Sigmoid colon (tissue), 7 donors: ENCODE results near the gene CAMTA1. TPM values are rescaled to one million over a fixed set of nuclear protein-coding genes. Genes with fewer than 3 reads are reported as not detected.

Source experiments
- DNase-seq: peaks from one replicate; pipeline ENCODE4 v3.0.0-alpha.2; 2019
- H3K27ac ChIP-seq, 4 donors: fragments of 200-600 bp; sonication (generic); one replicate each; pipeline ENCODE4 v1.5.1; 2016 to 2019; ENCODE audit warnings: mild to moderate bottlenecking in 1 of 4
- H3K27me3 ChIP-seq, 3 donors: fragments of 200-600 bp; sonication (generic); one replicate each; pipeline ENCODE4 v1.5.1; 2019; ENCODE audit warnings: mild to moderate bottlenecking in 1 of 3
- H3K36me3 ChIP-seq, 4 donors: fragments of 200-600 bp; sonication (generic); one replicate each; pipeline ENCODE4 v1.5.1; 2016 to 2019
- H3K4me1 ChIP-seq, 4 donors: fragments of 200-600 bp; sonication (generic); one replicate each; pipeline ENCODE4 v1.5.1; 2017 to 2019
- H3K4me3 ChIP-seq, 4 donors: fragments of 200-600 bp; sonication (generic); one replicate each; pipeline ENCODE4 v1.5.1; 2017 to 2019; ENCODE audit warnings: mild to moderate bottlenecking in 2 of 4, moderate library complexity in 1 of 4
- H3K9me3 ChIP-seq, 4 donors: fragments of 200-600 bp in 3 of 4; sonication (generic) in 3 of 4; one replicate each; pipeline versions ENCODE4 v1.5.1 to v1.6.1; 2013 to 2019
- CTCF ChIP-seq, 4 experiments: fragments of 450-650 bp in 3 of 4; fragments of 200-600 bp in 1 of 4; IDR thresholded peaks; one replicate each; pipeline ENCODE4 v1.5.1; 2016 to 2019; ENCODE audit warnings: antibody characterized with exemption in 4 of 4, mild to moderate bottlenecking in 3 of 4, moderate library complexity in 2 of 4
- EP300 ChIP-seq, 4 donors: sonication (generic); formaldehyde crosslinking; IDR thresholded peaks; one replicate each; pipeline ENCODE4 v1.6.1; 2017; ENCODE audit warnings: antibody characterized with exemption in 4 of 4
- POLR2A ChIP-seq, 2 donors: fragments of 450-650 bp; IDR thresholded peaks; one replicate each; pipeline ENCODE4 v1.6.1; 2016; ENCODE audit warnings: antibody characterized with exemption in 2 of 2, mild to moderate bottlenecking in 2 of 2, moderate library complexity in 2 of 2
- POLR2AphosphoS5 ChIP-seq, 4 donors: sonication (generic); formaldehyde crosslinking; IDR thresholded peaks; one replicate each; pipeline ENCODE4 v1.6.1; 2017; ENCODE audit warnings: antibody characterized with exemption in 4 of 4
- WGBS, 2 donors: extraction: QIAGEN DNeasy Blood & Tissue Kit; methylation state at CpG; one replicate each; pipeline ENCODE4 v1.1.7; 2013; 5-methylcytosine and 5-hydroxymethylcytosine counted together
- intact Hi-C: fragments of 100-400 bp; cut with DNase I; formaldehyde crosslinking; loops from one replicate; pipeline ENCODE4 v1.15.1; 2023
- polyA plus RNA-seq, 3 donors: library from polyadenylated mRNA; stranded (reverse); fragments of 200-250 nt; gene quantifications; one replicate each; pipeline ENCODE4 v1.2.3, GENCODE V29; 2013
- total RNA-seq, 4 donors: library from RNA; depleted of rRNA; stranded (reverse); fragments of >200 nt; gene quantifications; one replicate each; pipeline ENCODE4 v1.1.0, GENCODE V29; 2016
- donor health status: healthy with polysubstance abuse.
- donor health status: Bipolar disorder and iron deficiency.
- donor health status: healthy.

CAMTA1 gene
- total and polyA plus RNA-seq, 7 donors: 97.9 to 196 (median 177) TPM

- intact Hi-C loops: no loop called here
- Histone ChIP-seq H3K4me1 (no peaks in the 10 kb centered on the region), H3K9me3 (no peaks in the 10 kb centered on the region), H3K36me3 (no peaks in the 10 kb centered on the region), H3K27me3 (peaks cover 0 to 8% (median 5%) of the 10 kb centered on the region in 3 donors), H3K27ac (no peak overlapping the region), H3K4me3 (no peak overlapping the region)
- TF ChIP-seq CTCF (IDR thresholded peaks at IDR 0.05) (no peak), EP300 (IDR thresholded peaks at IDR 0.05) (no peak), POLR2A (IDR thresholded peaks at IDR 0.05) (no peak), POLR2AphosphoS5 (IDR thresholded peaks at IDR 0.05) (no peak)
- WGBS, 2 donors: 89 to 92% methylated on average over 9 of the region's 9 CpGs
- DNase-seq: no peak
Measured at GRCh38 chr1:6987940-6988339, 202.7 kb downstream of the CAMTA1 start.

- H3K4me1 ChIP-seq: no peaks in the 10 kb centered on the region
- H3K4me3 ChIP-seq: no peak overlapping the region
- TF ChIP-seq POLR2A (IDR thresholded peaks at IDR 0.05) (no peak), CTCF (IDR thresholded peaks at IDR 0.05) (no peak), EP300 (IDR thresholded peaks at IDR 0.05) (no peak), POLR2AphosphoS5 (IDR thresholded peaks at IDR 0.05) (no peak)
- peaks cover 0 to 8% (median 5%) of the 10 kb centered on the region in 3 donors for H3K27me3 ChIP-seq
- intact Hi-C loops: no loop called here
- no peaks in the 10 kb centered on the region for H3K36me3 ChIP-seq
- H3K27ac ChIP-seq: no peak overlapping the region
- 82 to 84% methylated on average over 3 of the region's 3 CpGs for WGBS, 2 donors
- DNase-seq: no peak
- H3K9me3 ChIP-seq: no peaks in the 10 kb centered on the region
Measured at GRCh38 chr1:6988796-6989195, 203.5 kb downstream of the CAMTA1 start.

- no peak for DNase-seq
- WGBS, 2 donors: 55 to 62% methylated on average over 13 of the region's 13 CpGs
- intact Hi-C loops: no loop called here
- no peak overlapping the region for H3K4me3 ChIP-seq
- no peaks in the 10 kb centered on the region for H3K36me3 ChIP-seq
- TF ChIP-seq POLR2A (IDR thresholded peaks at IDR 0.05) (no peak), EP300 (IDR thresholded peaks at IDR 0.05) (no peak), CTCF (IDR thresholded peaks at IDR 0.05) (no peak), POLR2AphosphoS5 (IDR thresholded peaks at IDR 0.05) (no peak)
- H3K4me1 ChIP-seq: no peaks in the 10 kb centered on the region
- H3K27me3 ChIP-seq: peaks cover 0 to 8% (median 5%) of the 10 kb centered on the region in 3 donors
- no peak overlapping the region for H3K27ac ChIP-seq
- H3K9me3 ChIP-seq: no peaks in the 10 kb centered on the region
Measured at GRCh38 chr1:6989212-6990159, 204.2 kb downstream of the CAMTA1 start.

- DNase-seq: no peak
- Histone ChIP-seq H3K36me3 (no peaks in the 10 kb centered on the region), H3K27me3 (peaks cover 0 to 8% (median 5%) of the 10 kb centered on the region in 3 donors), H3K4me3 (no peak overlapping the region), H3K4me1 (no peaks in the 10 kb centered on the region), H3K9me3 (no peaks in the 10 kb centered on the region), H3K27ac (no peak overlapping the region)
- TF ChIP-seq CTCF (IDR thresholded peaks at IDR 0.05): no peak
- TF ChIP-seq POLR2A (IDR thresholded peaks at IDR 0.05): no peak
- TF ChIP-seq POLR2AphosphoS5 (IDR thresholded peaks at IDR 0.05): no peak
- no peak for TF ChIP-seq EP300 (IDR thresholded peaks at IDR 0.05)
- 79 to 81% methylated on average over 1 of the region's 1 CpG for WGBS, 2 donors
- intact Hi-C loops: no loop called here
Measured at GRCh38 chr1:6991266-6991665, 206.0 kb downstream of the CAMTA1 start.
